ENCODE results near the gene BMPR1B.

The BMPR1B gene

DNA sequence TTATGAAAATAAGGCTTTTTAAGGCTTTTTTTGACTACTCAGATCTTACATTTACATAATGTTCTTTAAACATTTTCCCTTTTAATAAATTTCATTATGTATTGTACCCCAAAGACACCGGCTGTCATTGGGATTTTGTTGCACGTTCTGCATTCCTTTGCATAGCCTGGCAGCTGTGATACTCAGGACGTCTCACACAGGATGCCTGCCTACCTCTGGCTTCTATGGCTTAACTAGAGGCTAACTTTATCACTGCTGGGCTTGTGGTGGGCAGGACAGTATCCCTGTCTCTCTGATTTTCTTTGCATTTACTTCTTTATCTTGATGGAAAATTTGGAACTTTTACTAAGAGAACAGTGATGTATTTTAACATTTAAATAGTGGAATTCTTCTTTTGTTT lies 147.8 kb downstream of the BMPR1B start:
- no peak for DNase-seq (ENCODE audit: low read depth in 1 of 2, low spot score in 1 of 2)

DNA sequence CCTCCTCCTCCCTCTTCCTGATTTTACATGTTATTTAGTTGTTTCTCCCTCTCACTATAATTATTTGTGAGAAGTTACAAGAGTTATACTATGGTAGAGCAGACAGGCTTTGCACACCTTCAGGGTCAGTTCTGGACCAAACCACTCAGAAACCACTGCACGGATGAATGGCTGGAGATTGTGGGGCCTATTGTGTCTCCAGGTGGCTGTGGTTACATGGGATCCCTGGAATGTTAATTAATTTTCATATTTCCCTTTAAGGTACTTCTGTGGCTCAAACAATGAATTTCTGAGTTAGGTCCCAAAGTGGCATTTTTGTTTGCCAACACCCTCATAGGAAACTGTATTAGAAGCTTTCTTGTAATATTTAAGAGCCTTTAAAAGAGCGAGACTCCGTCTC lies 151.9 kb downstream of the BMPR1B start:
- no peak for DNase-seq (ENCODE audit: low read depth in 1 of 2, low spot score in 1 of 2)

DNA sequence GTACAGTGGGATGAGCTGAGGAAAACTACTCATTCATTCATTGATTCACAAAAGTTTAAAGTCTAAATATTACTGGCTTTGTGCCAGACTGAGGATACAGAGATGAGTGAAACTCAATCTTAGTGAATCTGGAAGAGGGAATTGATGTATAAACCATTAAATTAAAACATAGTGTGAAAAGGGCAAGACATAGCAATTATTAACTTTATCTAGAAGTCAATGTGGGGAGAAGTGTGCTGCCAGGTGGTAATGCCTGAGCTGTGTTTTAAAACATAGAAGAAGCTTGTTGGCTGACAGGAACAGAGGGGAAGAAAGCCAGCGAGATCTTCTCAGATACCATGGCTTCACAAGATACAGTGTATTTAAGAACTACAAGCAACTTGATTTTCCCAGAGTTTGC lies 153.4 kb downstream of the BMPR1B start:
- no peak for DNase-seq (ENCODE audit: low read depth in 1 of 2, low spot score in 1 of 2)

DNA sequence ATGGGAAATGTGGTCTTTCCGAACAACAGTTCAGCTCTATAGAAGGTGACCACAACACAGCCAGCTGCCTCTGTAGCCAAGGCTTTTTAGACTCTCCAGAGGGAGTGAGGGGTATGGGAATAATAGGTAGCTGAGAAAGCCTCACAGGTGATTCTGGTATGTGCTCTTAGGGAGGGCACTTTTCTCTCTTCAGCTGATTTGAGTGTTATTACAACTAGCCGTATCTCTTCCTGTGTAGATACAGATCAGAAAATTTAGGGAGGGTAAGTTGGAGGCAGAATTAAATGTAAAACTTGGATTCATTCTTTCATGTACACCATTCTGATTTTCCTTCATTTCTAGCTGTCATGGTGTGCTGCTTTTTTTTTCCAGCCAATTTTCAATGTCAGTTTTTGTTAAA lies 154.9 kb downstream of the BMPR1B start:
- no peak for DNase-seq (ENCODE audit: low read depth in 1 of 2, low spot score in 1 of 2)

DNA sequence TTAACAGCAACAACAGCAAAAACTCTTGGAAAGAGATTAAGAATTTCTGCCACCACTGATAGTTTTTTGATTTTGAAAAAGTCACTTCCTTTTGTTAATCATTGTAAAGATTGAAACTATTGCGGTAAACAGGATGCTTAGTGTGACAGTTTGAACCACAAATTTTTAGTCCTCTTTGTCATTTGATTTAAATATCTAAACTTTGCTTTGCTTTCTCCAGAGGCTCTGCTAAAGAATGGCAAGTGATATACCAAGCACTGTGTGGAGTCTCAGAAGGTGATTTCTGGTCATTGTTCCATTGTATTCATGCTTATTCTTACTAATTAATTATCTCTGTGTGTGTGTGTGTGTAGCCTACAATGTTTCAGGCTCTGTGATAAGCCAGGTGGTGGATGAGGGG lies 155.6 kb downstream of the BMPR1B start:
- no peak for DNase-seq (ENCODE audit: low read depth in 1 of 2, low spot score in 1 of 2)

DNA sequence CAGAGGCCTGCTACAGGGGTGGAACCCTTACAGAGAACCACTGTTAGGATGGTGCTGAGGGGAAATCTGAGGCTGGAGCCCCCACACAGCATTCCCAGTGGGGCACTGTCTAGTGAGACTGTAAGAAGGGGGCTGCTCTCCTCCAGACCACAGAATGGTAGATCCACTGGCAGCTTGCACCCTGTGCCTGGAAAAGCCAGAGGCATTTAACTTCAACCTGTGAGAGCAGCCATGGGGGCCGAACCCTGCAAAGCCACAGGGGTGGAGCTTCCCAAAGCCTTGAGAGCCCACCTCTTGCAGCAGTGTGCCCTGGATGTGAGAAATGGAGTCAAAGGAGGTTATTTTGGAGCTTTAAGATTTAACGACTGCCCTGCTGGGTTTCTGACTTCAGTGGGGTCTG lies 159.4 kb downstream of the BMPR1B start:
- DNase-seq (ENCODE audit: low read depth in 1 of 2, low spot score in 1 of 2): no peak

DNA sequence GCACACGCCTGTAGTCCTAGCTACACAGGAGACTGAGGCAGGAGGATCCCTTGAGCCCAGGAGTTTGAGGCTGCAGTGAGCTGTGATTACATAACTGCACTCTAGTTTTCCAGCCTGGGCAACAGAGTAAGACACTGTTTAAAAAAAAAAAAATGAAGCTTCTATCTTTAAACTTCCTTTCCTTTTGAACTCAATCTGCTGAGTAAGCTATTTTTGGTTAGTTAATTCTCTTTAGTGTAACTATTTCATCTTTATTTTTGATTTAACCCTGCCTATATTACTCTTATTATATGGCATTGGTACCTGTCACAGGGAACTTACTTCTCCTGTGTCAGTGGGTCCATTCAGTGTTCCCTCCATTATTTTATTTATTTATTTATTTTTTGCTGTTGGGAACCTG lies 160.8 kb downstream of the BMPR1B start:
- DNase-seq (ENCODE audit: low read depth in 1 of 2, low spot score in 1 of 2): no peak

DNA sequence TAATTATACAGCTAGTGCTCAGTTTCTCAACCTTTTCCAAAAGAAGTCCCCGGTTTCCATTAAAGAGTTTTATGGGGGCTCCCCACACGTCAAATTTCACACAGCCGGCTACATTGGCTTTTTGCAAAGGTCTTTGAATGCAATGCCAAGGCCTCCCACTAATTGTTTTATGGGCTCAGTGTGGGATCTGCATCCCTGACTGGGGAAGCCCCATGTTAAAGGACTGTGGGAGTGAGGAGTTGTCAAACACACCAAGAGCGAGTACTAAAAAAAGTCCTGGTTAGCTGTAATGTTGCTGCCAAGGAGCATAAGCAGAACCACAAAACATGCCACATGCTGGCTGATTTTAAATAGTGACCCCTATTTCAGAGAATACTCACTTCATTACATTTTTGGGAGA lies 162.6 kb downstream of the BMPR1B start:
- no peak for DNase-seq (ENCODE audit: low read depth in 1 of 2, low spot score in 1 of 2)

DNA sequence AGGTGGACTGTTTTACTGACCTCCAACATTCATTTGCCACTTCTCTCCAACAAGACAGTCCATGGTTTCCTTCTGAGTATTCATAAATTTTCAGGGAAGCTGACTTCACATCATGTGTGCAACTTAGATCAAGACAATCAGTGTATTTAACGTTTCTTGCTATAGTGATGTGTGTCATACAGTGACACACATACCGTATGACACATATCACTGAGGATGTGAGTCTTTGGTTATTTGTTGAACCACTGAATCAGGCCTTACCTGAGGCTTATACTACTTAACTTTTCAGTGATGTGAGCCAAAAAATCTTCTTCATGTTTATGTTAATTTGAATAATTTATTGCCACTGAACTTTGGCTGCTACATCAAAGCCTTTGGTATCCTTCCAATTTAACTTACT lies 166.8 kb downstream of the BMPR1B start:
- no peak for DNase-seq (ENCODE audit: low read depth in 1 of 2, low spot score in 1 of 2)

DNA sequence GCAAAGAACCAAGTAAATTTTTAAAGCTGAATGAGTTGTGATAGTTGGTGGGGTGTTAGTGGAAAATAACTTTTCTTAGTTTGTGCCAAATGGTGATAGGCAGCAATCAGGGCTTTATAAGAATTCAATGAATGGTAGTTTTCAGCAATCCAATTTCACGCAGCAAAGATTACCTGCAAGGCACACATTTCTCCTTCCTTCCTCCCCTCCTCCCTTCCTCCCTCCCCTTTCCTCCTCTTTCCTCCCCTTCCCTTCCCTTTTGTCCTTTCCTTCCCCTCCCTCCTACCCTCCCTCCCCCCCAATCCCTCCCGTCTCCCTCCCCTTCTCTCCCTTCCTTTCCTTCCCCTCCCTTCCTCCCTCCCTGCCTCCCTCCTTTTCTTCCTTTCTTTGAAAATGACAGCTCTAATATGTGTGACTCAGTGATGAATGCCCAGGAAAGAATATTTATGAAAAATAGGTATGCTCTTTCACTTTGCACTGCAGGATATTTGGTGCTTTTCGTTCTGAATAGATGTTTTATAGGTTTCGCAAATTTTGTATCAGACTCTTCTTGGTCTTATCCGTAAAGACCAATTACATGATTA lies 168.1 kb downstream of the BMPR1B start:
- no peak for DNase-seq (ENCODE audit: low read depth in 1 of 2, low spot score in 1 of 2)

DNA sequence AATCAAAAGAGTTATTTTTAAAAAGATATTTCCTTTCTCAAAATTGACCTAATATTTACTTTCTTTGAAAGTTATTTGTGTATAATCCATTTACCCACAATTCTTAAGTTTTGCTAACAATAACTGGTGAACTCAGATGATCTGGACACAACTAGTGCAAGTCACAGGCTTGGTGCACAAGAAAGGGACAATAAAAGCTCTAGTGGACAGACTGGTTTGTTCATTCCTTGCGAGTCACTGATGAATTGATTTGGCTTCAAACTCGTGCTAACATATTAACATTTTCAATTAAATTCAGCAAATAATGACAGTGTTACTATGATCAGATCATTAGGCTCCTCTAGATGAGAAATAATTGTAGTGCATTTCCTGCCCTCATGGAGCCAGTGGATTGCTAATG lies 169.2 kb downstream of the BMPR1B start:
- no peak for DNase-seq (ENCODE audit: low read depth in 1 of 2, low spot score in 1 of 2)

DNA sequence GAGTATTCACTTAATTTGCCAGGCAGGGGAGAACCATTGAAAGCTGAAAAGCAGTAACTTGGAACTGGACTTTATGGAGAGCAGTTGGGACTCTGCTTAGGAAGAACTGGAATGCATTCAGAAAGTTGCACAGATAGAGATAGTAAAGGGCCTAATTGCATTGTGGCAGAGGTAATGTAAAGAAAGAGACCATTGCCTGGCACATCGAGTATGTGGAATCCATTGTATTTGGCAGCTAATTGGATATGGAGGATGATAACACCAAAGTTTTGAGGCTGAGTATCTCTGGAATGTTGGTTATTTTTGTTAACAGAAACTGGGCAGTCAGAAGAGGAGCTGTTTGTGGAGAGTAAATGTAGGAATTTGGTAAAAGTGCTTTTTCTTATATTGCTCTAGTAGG lies 169.9 kb downstream of the BMPR1B start:
- DNase-seq (ENCODE audit: low read depth in 1 of 2, low spot score in 1 of 2): no peak

DNA sequence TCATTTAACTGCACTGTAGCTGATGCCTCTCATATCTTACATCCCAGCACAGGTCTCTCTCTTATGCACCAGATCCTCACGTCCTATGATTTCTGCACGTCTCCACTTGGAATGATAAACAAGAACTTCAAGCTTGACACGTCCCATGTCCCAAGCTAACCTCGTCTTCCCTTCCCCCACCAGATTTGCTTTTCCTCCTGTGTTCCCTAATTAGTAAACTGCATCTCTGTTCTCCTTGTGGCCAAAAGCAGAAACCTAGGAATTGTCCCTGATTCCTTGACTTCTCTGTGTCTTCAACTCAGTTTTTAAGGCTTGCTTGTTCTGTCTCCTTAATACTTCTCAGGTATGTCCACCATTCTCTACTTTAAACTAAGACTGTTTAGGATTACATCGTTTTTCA lies 171.9 kb downstream of the BMPR1B start:
- no peak for DNase-seq (ENCODE audit: low read depth in 1 of 2, low spot score in 1 of 2)

DNA sequence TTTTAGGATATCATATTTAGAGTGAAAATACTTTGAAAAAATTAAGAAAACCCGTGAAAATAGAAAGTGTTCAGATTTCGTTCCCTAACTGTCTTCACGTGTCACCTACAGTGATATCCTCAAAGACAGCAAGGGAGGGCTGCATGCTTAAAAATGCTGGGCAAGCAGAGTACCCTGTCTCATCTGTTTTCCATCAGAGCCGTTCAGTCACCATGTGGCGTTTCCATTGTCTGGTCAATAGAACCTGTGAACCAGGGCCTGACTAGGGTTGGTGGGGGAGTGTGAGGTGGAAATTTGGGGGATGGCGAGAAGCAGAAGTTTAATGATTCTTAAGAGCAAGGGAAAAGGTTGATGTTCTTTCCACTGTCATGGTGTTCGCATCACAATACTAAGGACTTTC lies 173.9 kb downstream of the BMPR1B start:
- DNase-seq (ENCODE audit: low read depth in 1 of 2, low spot score in 1 of 2): no peak

DNA sequence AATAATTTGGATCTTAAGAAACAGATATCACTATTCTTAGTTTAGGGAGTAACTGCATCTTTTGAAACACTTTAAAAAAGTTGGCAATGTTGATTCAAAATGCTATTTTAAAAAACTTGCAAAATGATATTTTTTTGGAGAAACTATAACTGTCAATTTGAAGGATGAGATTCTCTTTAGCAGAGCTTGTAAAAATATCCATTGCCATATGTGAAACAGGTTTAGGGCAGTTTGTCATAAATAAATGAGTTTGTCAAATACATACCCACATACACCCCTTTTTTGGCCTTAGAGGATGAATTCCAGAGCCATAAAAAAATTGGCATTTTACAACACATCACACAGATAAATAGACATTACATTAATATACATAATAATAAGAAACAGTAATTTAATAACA lies 174.6 kb downstream of the BMPR1B start:
- no peak for DNase-seq (ENCODE audit: low read depth in 1 of 2, low spot score in 1 of 2)

DNA sequence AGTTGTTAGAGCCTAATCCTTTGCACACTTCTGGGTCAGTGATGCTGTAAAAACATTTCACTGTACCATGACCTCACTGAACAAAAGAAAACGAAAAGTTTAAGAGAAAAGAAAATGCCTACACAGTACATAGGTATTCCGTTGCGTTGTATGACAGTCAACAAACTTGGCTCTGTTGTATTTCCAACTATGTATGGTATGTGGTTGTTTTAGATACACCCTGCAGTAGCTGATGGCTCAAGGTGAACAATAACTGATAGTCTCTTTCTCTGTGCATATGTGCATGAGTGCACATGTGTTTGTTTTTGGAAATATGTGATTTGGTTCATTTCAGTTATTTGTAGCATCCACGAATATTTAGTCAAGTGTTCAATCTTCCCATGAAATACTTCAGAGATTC lies 176.0 kb downstream of the BMPR1B start:
- DNase-seq (ENCODE audit: low read depth in 1 of 2, low spot score in 1 of 2): no peak

DNA sequence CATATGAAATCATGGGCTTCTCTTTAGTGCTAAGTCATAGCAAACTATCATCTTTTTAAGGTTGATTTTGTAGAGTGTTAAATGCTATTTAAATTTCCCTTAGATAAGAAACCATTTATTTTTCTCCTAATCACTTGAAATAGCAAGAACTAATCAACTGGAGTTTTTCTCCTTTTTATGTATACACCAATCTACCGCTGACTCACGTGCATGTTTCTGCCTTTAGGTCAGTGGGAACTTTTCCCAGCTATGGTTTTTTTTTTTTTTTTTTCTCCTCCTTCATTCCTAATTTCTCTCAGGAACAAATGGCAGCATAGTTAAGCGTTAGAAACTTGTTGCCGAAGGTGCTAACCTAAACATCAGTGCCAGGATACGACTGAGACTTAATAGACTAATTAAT lies 176.4 kb downstream of the BMPR1B start:
- DNase-seq (ENCODE audit: low read depth in 1 of 2, low spot score in 1 of 2): no peak

DNA sequence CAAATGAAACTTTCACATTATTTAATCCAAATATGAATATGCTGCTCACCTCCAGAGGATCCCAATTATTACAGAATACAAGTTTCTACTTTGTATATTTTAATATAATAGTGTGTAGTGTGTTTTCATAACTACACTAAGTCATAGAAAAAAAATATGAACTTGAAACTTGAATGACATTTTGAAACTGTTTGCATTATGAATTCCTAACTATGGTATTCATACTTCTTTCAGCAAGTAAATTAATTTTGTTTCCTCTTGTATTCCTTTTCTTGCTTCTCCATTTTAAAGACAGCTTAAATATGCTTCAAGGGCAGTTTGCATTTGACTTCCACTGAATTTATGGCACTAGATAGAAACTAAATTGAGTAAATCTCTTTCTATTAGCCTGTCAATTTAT lies 177.1 kb downstream of the BMPR1B start:
- DNase-seq (ENCODE audit: low read depth in 1 of 2, low spot score in 1 of 2): no peak

DNA sequence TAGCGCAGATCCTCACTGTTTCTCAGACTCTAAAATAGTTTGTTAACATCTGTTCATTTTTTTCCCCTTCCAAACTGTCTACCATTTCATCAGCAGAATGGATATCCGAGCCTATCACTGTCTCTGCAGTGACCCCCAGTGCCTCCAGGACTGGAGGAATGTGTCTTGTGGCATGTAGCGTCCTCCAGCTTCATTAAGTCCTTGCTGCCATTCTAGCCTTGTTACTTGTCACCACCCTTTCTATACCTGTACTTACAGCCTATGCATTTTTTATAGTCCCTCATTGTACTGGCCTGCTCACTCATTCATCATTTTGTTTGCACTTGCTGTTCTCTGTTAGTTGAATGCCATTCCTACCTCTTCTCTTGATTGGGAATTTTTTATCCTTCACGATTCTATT lies 179.1 kb downstream of the BMPR1B start:
- DNase-seq (ENCODE audit: low read depth in 1 of 2, low spot score in 1 of 2): no peak

DNA sequence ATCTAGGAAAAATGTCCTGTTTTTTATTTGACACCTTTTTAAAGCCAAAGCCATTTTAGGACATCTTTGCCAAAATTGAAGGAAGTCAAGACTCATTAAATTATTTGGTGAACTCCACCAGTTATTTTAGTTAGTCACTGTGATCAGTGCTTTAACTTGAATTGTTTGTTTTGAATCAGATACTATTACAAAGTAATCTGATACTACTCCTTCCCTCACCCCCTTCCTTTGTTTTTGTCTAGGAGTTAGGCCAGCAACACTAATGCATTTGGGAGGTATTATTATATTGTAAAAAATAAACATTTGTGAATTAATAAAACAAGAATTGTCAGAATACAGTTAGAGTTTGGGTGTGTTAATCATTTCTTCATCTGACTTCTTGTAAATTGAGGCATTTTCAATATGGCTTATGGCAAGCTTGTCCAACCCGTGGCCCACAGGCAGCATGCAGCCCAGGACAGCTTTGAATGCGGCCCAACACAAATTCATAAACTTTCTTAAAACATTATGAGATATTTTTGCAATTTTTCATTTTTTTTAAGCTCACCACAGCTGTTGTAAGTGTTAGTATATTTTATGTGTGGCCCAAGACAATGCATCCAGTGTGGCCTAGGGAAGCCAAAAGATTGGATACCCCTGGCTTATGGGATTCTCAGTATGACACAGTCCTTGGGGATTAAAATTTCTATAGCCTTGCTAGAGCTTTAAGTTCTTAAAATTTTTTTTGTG lies 182.2 kb downstream of the BMPR1B start:
- no peak for DNase-seq (ENCODE audit: low read depth in 1 of 2, low spot score in 1 of 2)

DNA sequence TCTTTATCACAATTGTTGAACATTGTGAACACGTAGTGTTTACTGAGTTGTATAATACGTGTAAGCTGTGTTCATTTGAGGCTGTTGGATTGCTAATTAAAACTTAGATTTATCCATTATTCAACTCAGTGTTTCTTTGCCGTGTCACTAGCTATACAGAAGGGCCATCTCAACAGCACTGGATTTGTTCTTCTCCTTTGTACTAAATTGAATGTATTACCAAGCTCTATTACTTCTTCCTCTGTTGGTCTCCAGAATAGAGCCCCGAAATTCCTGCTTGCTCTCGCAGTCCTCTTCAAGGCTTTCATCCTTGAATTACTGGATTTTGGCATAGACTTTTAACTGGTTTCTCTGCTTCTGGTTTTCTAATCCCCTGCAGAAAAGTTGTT lies 182.8 kb downstream of the BMPR1B start:
- no peak for DNase-seq (ENCODE audit: low read depth in 1 of 2, low spot score in 1 of 2)

DNA sequence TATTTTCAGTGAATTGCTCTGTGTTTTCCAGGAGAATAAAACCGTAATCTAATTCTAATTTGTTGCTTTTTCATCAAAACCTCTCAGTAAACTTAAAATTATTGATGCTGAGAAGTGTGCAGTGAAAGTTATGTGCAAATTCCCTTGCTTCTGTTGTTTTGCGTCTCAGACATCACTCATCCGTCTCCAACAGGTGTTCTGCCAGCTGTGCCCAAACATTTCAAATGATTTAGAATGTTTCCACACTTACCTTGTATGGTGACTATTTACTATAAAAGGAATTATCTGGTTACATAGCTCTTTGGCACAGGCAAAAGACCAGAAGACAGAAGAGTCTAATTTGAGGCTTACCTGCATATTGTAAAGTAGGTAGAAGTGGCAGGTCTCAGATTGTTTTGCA lies 184.0 kb downstream of the BMPR1B start:
- no peak for DNase-seq (ENCODE audit: low read depth in 1 of 2, low spot score in 1 of 2)

DNA sequence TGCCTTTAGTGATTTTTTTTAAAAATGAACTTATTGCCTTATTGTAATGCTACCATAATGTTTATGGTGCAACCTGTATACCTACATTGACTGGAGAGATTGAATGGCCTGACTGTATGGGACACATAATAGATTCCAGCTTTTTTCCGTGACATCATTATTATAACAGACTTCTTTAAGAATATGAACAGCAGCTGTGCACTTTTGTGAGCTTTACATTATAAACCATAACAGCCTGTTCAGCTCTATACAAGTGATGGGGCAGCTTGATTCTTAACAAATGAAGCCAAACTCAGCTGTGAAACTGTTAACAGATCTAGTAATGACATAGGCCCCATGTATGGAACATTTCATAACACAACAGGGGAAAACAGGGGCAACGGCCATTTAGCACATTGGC lies 187.0 kb downstream of the BMPR1B start:
- DNase-seq (ENCODE audit: low read depth in 1 of 2, low spot score in 1 of 2): no peak
